ENCODE measurements around the gene CBX8.

DNA sequence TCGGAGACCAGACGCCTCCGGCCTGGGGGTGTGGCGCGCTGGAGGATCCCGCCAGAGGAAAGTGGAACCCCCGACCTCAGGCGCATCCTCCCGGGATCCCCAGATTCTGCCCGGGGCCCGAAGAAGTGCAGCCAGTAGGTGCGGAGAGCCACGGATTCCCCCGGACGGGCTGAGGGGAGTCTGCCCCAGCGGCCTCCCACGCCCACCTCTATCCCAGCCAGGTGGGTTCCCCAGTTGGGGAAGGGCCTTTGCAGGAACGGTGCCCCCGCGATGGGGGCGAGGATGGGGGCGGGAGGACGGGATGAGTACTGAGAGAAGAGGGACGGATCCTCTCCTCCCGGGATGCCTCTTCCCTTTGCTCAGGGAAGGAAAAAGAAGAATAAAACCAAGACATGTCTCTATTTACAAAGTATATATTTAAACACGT is 5.1 kb downstream of the CBX8 start:
- TF ChIP-seq, protein P1, sequence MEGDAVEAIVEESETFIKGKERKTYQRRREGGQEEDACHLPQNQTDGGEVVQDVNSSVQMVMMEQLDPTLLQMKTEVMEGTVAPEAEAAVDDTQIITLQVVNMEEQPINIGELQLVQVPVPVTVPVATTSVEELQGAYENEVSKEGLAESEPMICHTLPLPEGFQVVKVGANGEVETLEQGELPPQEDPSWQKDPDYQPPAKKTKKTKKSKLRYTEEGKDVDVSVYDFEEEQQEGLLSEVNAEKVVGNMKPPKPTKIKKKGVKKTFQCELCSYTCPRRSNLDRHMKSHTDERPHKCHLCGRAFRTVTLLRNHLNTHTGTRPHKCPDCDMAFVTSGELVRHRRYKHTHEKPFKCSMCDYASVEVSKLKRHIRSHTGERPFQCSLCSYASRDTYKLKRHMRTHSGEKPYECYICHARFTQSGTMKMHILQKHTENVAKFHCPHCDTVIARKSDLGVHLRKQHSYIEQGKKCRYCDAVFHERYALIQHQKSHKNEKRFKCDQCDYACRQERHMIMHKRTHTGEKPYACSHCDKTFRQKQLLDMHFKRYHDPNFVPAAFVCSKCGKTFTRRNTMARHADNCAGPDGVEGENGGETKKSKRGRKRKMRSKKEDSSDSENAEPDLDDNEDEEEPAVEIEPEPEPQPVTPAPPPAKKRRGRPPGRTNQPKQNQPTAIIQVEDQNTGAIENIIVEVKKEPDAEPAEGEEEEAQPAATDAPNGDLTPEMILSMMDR (IDR thresholded peaks at IDR 0.05) = no peak
- TF ChIP-seq EP300 (IDR thresholded peaks at IDR 0.05) (no peak), POLR2AphosphoS5 (IDR thresholded peaks at IDR 0.05) (no peak)

Data from sigmoid colon (tissue), 4 donors.